ENCODE measurements around the gene ITGA1.
A peak's percentile ranks its signal among the peaks of the same experiment; 100 is the strongest.
"Not testable (repeated sequence)": the region's sequence is repeated elsewhere in the genome, so short reads cannot be mapped to it uniquely, and the experiment has no call there.

Gene ITGA1

DNA sequence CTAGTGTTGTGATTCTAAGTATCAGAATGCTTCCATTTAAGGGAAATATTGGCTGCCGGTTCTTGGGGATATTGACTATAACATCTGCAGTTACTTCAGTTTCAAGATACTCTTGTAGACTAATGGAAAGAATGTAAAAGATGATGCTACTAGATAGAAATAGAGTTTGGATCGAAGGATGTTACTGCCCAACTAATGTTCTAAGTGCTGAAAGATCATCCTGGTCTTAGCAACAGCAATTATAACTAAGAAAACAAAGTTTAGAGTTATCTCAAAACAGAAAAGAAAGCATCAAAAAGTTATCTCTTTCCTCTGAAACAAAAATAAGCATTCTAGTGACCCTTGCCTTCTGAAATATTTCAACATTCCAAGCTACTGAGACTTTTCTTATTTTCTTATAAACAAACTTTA, 49.9 kb downstream of the ITGA1 start:
- DNase-seq, result no peak

GRCh38 chr5:52838326-52839015, 50.8 kb downstream of the ITGA1 start:
- DNase-seq, result no peak

- no peak for DNase-seq
These were observed 51.6 kb downstream of the ITGA1 start for GRCh38 chr5:52839285-52839684.

DNA sequence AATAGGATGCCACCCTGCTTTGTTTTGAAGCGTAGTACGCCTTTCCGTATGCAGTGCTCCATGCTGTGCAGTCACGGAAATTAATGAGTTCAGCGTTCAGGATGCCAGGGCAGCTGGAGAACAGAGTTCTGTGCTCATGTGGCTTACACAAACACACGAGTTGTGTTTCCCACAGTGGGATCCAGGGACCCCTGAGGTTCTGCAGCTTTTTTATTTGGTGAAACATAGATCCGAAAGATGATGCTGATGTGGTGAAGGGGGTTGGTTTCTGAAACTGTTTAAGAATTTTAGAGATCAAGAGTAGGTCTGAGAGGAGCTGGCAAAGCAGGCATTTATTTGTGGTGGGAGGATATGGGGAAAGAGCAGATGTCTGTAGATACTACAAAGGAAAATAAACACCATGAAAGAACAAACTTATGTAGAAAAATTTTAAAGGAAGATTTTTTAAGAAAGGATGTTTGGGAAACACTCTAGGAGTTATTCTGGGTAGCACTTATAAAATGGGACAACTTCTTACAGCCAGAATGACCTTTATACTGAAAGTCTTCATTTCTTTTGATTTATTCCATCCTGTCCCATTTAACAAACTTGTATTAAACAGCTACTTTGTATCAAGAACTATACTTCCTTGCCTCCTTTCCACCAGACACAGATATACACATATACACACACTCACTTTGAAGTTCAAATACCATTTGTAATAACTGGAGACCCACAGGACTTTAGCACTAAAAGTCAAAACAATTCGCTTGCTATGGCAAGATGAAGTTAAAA, 52.7 kb downstream of the ITGA1 start:
- DNase-seq, result no peak

GRCh38 chr5:52841114-52841513, 53.4 kb downstream of the ITGA1 start:
- no peak for DNase-seq

GRCh38 chr5:52842111-52842510, 54.4 kb downstream of the ITGA1 start:
- no peak for DNase-seq

- peak; percentile 60 for DNase-seq
These were observed 57.2 kb downstream of the ITGA1 start for GRCh38 chr5:52844885-52845284.

DNA sequence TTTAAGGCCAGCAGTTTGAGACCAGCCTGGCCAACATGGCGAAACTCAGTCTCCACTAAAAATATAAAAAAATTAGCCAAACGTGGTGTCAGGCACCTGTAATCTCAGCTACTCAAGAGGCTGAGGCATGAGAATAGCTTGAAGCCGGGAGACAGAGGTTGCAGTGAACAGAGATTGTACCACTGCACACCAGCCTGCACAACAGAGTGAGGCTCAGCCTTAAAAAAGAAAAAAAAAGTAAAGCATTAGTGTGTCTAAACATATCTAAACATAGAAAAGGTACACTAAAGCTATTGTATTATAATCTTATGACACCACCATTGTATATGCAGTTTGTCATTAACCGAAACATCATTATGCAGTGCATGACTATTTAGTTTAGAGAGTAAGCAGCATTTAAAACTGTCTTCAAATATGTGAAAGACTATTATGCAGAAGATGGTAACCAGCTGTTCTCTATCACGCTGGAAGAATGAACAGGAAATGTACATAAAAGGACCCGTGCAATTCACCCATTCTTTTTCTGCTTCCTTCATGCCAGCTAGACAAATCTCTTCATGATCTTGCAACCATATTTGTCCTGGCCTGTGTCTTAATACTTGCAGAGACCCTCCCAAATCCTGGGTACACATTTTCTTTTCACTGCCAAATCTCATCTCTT, 58.6 kb downstream of the ITGA1 start:
- DNase-seq, result peak; percentile 62

GRCh38 chr5:52848688-52849087, 61.0 kb downstream of the ITGA1 start:
- not testable (repeated sequence) for DNase-seq

GRCh38 chr5:52849544-52849943, 61.8 kb downstream of the ITGA1 start:
- no peak for DNase-seq

DNA sequence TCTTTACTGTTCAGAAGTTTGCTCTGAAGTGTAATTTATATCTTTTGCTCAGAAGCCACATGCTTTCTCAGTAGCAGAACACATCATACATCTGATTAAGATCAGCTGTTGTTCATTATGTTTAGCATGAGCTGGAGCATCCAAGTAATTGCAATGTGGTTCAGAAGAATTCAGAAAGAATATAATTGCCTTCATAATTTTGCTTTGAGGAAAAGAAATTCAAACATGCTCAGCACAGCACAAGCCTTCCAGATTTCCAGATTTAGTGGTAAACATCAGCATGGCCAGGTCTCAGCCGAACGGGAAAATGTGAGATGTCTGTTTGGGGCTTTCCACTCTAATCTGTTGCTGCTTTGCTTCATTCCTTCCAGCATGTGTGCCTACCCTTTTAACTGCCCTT, 65.9 kb downstream of the ITGA1 start:
- peak; percentile 73 for DNase-seq

DNA sequence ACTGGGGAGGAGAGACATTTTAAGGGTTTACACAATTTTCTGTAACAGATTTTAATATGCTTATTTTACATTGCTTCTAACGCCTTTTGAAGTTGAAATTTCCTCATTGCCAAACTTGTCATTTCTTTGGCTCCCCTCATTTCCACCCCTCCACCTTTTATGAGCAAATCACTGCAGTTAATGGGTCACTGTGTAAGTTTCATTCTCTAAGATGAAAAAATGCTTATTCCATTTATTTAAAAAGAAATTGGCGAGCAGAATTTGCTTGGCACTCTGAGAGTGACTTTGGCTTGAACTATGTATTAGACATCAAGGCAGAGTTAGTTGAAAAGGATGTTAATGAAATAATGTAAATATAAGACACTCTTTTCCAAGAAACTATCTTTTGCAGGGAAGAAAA, 66.6 kb downstream of the ITGA1 start:
- DNase-seq, result no peak

- no peak for DNase-seq
These were observed 67.2 kb downstream of the ITGA1 start for GRCh38 chr5:52854949-52855348.

- DNase-seq, result peak; percentile 79
These were observed 68.8 kb downstream of the ITGA1 start for GRCh38 chr5:52856564-52856963.

DNA sequence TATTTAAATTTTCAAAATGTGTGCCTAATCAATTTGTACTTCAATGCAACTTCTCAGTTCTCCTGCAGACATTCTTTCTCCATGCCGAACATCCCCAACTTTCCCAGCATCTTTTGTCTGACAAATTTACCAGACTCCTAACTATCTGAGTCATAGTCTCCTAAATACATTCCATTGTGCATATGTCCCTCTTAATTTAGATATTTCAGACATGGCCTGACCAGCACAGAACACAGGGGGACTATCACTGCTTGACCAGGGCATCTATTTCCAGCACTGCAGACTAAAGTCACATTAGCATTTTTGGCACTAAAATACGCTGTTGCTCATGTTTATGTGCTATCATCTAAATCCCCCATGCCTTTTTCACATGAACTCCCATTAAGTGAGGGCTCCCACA, 71.9 kb downstream of the ITGA1 start:
- DNase-seq, result peak; percentile 93

DNA sequence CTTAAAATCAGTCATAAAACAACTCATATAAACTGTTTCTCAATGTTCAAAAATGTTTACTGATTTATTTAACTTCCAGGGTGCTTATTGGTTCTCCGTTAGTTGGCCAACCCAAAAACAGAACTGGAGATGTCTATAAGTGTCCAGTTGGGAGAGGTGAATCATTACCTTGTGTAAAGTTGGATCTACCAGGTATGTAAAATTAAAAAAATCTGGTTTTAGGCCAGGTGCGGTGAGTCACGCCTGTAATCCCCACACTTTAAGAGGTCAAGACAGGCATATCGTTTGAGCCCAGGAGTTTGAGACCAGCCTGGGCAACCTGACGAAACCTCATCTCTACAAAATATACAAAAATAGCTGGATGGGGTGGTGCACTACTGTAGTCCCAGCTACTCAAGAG, 73.7 kb downstream of the ITGA1 start:
- no peak for DNase-seq

DNA sequence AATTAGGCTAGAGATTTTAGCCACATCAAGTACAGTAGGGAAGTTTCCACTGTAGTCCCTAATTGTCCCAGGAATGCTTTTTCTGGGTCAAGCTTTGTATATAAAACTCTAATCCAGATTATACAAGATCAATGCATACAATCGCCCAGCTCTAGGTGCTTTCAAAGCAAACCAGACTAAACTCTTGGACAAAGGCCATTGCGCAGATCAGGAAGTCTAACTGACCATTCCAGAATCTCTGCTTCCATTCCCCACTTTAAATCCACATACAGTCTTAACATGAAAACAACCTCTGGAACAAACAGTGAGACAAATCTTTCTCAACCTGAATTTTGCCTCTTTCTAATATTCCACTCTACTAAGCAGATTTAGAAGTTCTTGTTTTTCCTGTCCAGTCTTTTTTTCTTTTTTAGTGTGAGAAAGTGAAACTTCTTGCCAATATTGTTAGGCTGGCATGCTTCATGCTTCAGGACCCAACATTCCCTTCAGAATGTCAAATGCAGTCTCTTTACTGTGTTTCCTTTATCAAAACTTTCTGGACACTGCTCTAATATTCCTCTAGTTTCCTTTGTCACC, 76.1 kb downstream of the ITGA1 start:
- DNase-seq, result no peak

DNA sequence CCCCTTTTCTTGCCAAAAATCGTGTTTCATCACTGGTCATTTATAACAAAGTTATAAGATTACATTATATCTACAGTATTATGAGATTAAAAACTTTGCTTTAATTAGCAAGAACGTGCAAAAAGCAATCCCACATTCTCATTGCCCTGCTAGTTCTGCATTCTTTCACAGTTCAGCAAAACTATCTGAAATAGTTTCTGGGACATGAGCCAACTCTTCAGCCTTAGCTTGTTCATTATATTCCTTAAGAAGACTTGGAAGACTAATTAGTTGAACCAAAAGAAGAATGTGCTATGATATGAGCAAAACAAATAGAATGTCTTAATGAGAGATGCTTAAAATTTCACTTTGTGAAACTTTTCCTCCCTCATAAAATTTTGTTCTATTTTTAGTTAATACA, 76.7 kb downstream of the ITGA1 start:
- DNase-seq, result peak; percentile 81

DNA sequence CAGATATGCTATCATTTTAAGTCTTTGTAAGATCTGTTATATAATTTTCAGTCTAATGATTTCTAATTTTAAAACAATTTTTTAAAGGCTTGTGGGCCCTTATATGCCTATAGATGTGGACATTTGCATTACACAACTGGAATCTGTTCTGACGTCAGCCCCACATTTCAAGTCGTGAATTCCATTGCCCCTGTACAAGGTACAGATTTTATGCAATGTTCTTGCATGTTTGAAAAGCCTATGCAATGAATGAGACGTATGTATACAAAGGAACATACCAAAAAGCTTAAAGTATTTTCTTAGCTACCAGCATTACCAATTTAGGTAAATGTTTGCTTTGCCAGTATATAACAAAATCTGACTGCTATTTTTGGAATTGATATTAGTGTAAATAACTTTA, 77.2 kb downstream of the ITGA1 start:
- peak; percentile 76 for DNase-seq

- DNase-seq, result not testable (repeated sequence)
These were observed 78.3 kb downstream of the ITGA1 start for GRCh38 chr5:52865991-52866390.

DNA sequence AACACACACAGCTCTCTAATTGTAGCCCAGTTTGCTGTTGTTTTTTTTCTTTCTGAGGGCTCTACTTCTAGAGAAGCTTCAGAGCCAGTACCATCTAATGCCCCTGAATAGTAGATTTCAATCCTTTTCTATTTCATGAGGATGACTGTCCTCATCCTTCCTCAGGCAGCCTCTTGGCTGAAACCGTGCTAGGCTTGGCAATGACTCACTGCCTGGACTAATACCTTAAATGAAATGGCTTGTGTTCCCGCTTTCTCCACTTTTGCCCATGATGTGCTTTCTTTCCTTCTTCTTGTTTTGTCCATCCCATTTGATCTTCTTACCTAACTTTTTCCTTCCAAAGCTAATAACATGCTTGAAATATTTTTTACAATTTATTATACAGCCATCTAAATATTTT, 80.1 kb downstream of the ITGA1 start:
- DNase-seq, result peak; percentile 35

DNA sequence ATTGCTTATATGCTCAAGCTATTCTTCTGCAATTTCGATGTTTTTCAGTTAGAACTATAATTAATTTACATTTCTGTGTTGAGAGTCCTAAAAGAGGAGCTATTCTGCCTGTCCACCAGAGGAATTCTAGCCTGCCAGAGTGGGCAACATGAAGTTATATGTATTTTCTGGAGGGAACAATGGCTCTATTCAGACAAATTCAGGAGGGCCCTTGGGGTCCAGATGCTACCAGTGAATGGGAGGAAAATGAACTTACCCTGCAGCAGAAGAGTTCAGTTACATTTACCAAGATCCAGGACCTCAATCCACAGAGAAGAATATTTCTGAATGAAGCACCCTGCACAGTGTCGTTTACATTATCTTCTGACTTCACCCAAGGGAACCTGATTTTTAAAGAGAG, 80.7 kb downstream of the ITGA1 start:
- no peak for DNase-seq

DNA sequence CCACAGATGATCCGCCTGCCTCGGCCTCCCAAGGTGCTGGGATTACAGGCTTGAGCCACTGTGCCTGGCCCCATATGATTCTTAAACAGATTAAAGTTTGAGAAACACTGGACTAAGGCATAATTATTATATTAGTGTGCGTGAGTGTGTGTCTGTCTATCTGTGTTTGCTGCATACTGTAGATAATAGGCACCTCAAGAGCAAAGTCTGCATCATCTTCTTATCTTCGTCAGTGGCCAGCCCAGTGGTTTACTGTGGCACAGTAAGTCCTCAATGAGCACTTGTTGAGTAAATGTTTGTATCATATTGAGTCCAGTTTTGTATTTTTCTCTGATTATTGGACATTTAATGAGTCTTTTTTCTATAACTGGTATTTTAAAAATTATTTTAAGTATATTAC, 81.7 kb downstream of the ITGA1 start:
- no peak for DNase-seq

DNA sequence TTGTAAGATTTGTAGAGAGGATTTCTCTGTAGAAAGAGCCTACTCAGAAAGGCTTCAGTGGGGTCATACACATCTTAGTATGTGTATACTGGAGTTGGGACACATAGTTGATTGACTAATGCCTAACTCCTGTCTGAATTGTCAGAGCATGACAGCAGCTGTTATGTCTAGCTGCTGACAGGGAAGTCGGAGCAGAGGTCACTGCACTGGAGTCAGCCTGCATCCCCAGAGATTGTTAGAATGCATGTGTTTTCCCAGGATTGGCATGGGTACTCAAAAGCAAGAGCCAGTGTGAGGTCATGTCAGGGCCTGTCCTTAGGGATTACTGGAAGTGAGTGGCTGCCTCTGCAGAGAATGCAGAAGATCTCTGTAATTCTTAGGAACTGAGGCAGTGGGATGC, 82.7 kb downstream of the ITGA1 start:
- DNase-seq, result peak; percentile 45

Measured in fibroblast of upper back skin (primary cell).